Body of pancreas (tissue), 4 donors: ENCODE measurements around the gene AMACR.

Source experiments
- POLR2A ChIP-seq, 3 donors: fragments of 450-650 bp; IDR thresholded peaks; one replicate each; pipeline ENCODE4 v1.6.1; 2016; ENCODE audit warnings: antibody characterized with exemption in 3 of 3, mild to moderate bottlenecking in 2 of 3
- TF ChIP-seq, protein P1 (sequence below), 7 experiments: fragments of 450-650 bp in 4 of 7; fragments of 200-600 bp in 3 of 7; sonication (generic) in 3 of 7; IDR thresholded peaks; one replicate each; pipeline ENCODE4 v1.5.1; 2016 to 2019; ENCODE audit warnings: antibody characterized with exemption in 7 of 7

DNA sequence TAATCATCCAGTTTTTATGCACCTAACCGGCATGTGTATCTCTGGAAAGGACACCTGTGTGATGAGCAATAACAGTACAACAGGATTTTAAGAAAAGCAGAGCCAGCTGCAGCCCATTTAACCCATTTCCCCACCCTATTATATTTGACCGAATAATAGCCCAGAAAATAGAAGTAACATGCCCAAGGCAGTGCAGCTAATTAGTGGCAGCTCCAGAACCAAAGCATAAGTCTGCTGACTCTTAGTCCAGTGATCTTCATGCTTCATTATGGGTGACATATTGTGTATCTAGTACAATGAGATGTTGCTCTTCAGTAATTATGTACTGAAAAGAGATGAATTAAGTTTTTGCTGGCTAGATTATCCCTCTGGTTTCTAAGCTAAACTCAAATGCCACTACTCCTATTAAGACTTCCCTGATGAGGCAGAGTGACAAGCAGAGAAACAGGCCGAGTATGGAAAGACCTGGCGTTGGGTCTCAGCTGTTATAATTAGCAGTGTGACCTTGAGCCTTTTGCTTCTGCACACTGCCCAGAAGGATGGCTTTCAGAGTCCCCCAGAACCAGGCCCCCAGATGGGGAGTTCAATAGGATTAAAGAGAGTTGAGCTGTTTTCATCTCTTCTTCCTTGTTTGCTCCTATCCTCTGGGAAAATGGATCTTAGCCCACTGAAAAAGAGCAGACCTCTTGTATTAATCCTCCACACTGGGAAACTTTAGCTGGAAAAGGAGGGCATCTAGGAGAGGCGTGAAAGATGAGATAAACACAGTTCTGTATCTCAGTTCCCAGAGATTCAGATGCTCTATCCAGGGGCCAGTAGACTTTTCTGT is 45.9 kb upstream of the AMACR start:
- TF ChIP-seq, protein P1, sequence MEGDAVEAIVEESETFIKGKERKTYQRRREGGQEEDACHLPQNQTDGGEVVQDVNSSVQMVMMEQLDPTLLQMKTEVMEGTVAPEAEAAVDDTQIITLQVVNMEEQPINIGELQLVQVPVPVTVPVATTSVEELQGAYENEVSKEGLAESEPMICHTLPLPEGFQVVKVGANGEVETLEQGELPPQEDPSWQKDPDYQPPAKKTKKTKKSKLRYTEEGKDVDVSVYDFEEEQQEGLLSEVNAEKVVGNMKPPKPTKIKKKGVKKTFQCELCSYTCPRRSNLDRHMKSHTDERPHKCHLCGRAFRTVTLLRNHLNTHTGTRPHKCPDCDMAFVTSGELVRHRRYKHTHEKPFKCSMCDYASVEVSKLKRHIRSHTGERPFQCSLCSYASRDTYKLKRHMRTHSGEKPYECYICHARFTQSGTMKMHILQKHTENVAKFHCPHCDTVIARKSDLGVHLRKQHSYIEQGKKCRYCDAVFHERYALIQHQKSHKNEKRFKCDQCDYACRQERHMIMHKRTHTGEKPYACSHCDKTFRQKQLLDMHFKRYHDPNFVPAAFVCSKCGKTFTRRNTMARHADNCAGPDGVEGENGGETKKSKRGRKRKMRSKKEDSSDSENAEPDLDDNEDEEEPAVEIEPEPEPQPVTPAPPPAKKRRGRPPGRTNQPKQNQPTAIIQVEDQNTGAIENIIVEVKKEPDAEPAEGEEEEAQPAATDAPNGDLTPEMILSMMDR (IDR thresholded peaks at IDR 0.05), result no peak
- TF ChIP-seq POLR2A (IDR thresholded peaks at IDR 0.05), result no peak
